WTC11 (cell line): ENCODE measurements around the gene AUP1. TPM values are rescaled to one million over a fixed set of nuclear protein-coding genes. Genes with fewer than 3 reads are reported as not detected.

Experiments used
- ATAC-seq: fragments of 200-7000 bp; cut with Tn5 transposase; 2 replicates; pipeline ENCODE4 v1.10.0; 2021; ENCODE audit warnings: mild to moderate bottlenecking, moderate library complexity
- CTCF ChIA-PET: fragments of 300-600 bp; sonication (Branson Sonifier 250); formaldehyde crosslinking; loops from one replicate; lab custom pipeline; 2021; ENCODE audit warnings: antibody characterized with exemption; lab: Charles Lee
- POLR2A ChIA-PET: fragments of 350-600 bp; sonication (Branson Sonifier 250); formaldehyde crosslinking; loops from one replicate; lab custom pipeline; 2021; ENCODE audit warnings: antibody characterized with exemption; lab: Charles Lee
- DNase-seq: peaks from one replicate; pipeline ENCODE4 v3.0.0; 2021; ENCODE audit warnings: low spot score
- H3K27ac Mint-ChIP-seq: 2 replicates; pipeline ENCODE4 v1.8.0; 2021; ENCODE audit warnings: mixed read lengths
- H3K27me3 Mint-ChIP-seq: 2 replicates; pipeline ENCODE4 v1.8.0; 2021; ENCODE audit warnings: low read depth, mild to moderate bottlenecking, moderate library complexity, mixed read lengths
- H3K36me3 Mint-ChIP-seq: 2 replicates; pipeline ENCODE4 v1.8.0; 2021; ENCODE audit warnings: mixed read lengths
- H3K4me1 Mint-ChIP-seq: 2 replicates; pipeline ENCODE4 v1.8.0; 2022; ENCODE audit warnings: mixed read lengths
- H3K4me3 Mint-ChIP-seq: 2 replicates; pipeline ENCODE4 v1.8.0; 2021; ENCODE audit warnings: mild to moderate bottlenecking, moderate library complexity, mixed read lengths
- H3K9me3 Mint-ChIP-seq: 2 replicates; pipeline ENCODE4 v1.8.0; 2021; ENCODE audit warnings: mixed read lengths
- EMX1 ChIP-seq: fragments of 250-450 bp; sonication (Bioruptor Pico); IDR thresholded peaks from 2 replicates; pipeline ENCODE4 v1.8.0; 2021; ENCODE audit warnings: mild to moderate bottlenecking
- FOXP1 ChIP-seq: sonication (generic); formaldehyde crosslinking; IDR thresholded peaks from 2 replicates; pipeline ENCODE4 v1.8.0; 2022; ENCODE audit warnings: missing genetic modification reagents, mild to moderate bottlenecking, moderate library complexity, borderline replicate concordance
- GABPB1 ChIP-seq: sonication (generic); formaldehyde crosslinking; IDR thresholded peaks from 2 replicates; pipeline ENCODE4 v1.8.1; 2023; ENCODE audit warnings: mild to moderate bottlenecking, missing genetic modification reagents
- HMGA2 ChIP-seq: fragments of 250-450 bp; sonication (Bioruptor Pico); IDR thresholded peaks from 2 replicates; pipeline ENCODE4 v1.4.0; 2021; ENCODE audit warnings: mild to moderate bottlenecking, moderate library complexity
- KAT7 ChIP-seq: sonication (generic); formaldehyde crosslinking; IDR thresholded peaks from 2 replicates; pipeline ENCODE4 v1.8.1; 2023; ENCODE audit warnings: missing genetic modification reagents, mild to moderate bottlenecking, borderline replicate concordance
- MYBL2 ChIP-seq: sonication (generic); formaldehyde crosslinking; IDR thresholded peaks from 2 replicates; pipeline ENCODE4 v1.8.1; 2023; ENCODE audit warnings: mild to moderate bottlenecking, moderate library complexity, missing genetic modification reagents
- NFE2L1 ChIP-seq: sonication (generic); formaldehyde crosslinking; IDR thresholded peaks from 2 replicates; pipeline ENCODE4 v1.8.1; 2023; ENCODE audit warnings: missing genetic modification reagents
- NR1H2 ChIP-seq: sonication (generic); formaldehyde crosslinking; IDR thresholded peaks from 2 replicates; pipeline ENCODE4 v1.9.0; 2021; ENCODE audit warnings: mild to moderate bottlenecking, moderate library complexity, missing genetic modification reagents
- RELA ChIP-seq: sonication (generic); formaldehyde crosslinking; IDR thresholded peaks from 2 replicates; pipeline ENCODE4 v1.8.1; 2022; ENCODE audit warnings: missing genetic modification reagents, mild to moderate bottlenecking, borderline replicate concordance
- SMAD3 ChIP-seq: sonication (generic); formaldehyde crosslinking; IDR thresholded peaks from 2 replicates; pipeline ENCODE4 v1.8.0; 2022; ENCODE audit warnings: missing genetic modification reagents, mild to moderate bottlenecking, borderline replicate concordance
- SOX15 ChIP-seq: fragments of 250-450 bp; sonication (Bioruptor Pico); IDR thresholded peaks from 2 replicates; pipeline ENCODE4 v1.9.0; 2021; ENCODE audit warnings: mild to moderate bottlenecking
- SP1 ChIP-seq: sonication (generic); formaldehyde crosslinking; conservative IDR thresholded peaks from 2 replicates; pipeline ENCODE4 v1.8.1; 2022; ENCODE audit warnings: missing genetic modification reagents
- TEAD4 ChIP-seq: sonication (generic); formaldehyde crosslinking; IDR thresholded peaks from 2 replicates; pipeline ENCODE4 v1.8.0; 2022; ENCODE audit warnings: mild to moderate bottlenecking, missing genetic modification reagents
- ZNF138 ChIP-seq: sonication (generic); formaldehyde crosslinking; conservative IDR thresholded peaks from 2 replicates; pipeline ENCODE4 v1.8.1; 2022; ENCODE audit warnings: mild to moderate bottlenecking, moderate library complexity, missing genetic modification reagents
- ZNF232 ChIP-seq: sonication (generic); formaldehyde crosslinking; IDR thresholded peaks from 2 replicates; pipeline ENCODE4 v1.8.0; 2022; ENCODE audit warnings: mild to moderate bottlenecking, missing genetic modification reagents
- ZNF263 ChIP-seq: sonication (generic); formaldehyde crosslinking; IDR thresholded peaks from 2 replicates; pipeline ENCODE4 v1.8.1; 2022; ENCODE audit warnings: low read depth, mild to moderate bottlenecking, moderate library complexity, missing genetic modification reagents
- ZNF416 ChIP-seq: fragments of 250-450 bp; sonication (Bioruptor Pico); IDR thresholded peaks from 2 replicates; pipeline ENCODE4 v1.9.0; 2021; ENCODE audit warnings: mild to moderate bottlenecking, inconsistent platforms
- ZNF423 ChIP-seq: fragments of 250-450 bp; sonication (Bioruptor Pico); IDR thresholded peaks from 2 replicates; pipeline ENCODE4 v2.1.2; 2022; ENCODE audit warnings: mild to moderate bottlenecking, moderate library complexity
- total RNA-seq: library from RNA; stranded (reverse); gene quantifications from 3 replicates; pipeline ENCODE4 v1.2.3, GENCODE V29; 2021
- TF ChIP-seq, protein P1 (sequence below): sonication (generic); formaldehyde crosslinking; IDR thresholded peaks from 2 replicates; pipeline ENCODE4 v1.8.1; 2023; ENCODE audit warnings: mild to moderate bottlenecking, missing genetic modification reagents
- TF ChIP-seq, protein P2 (sequence below): sonication (generic); formaldehyde crosslinking; IDR thresholded peaks from 2 replicates; pipeline ENCODE4 v1.8.1; 2022; ENCODE audit warnings: mild to moderate bottlenecking, missing genetic modification reagents, moderate library complexity, borderline replicate concordance
- TF ChIP-seq, protein P3 (sequence below): sonication (generic); formaldehyde crosslinking; IDR thresholded peaks from 2 replicates; pipeline ENCODE4 v1.8.0; 2022; ENCODE audit warnings: mild to moderate bottlenecking, missing genetic modification reagents
- TF ChIP-seq, protein P4 (sequence below): fragments of 250-450 bp; sonication (Bioruptor Pico); IDR thresholded peaks from 2 replicates; pipeline ENCODE4 v2.1.2; 2022; ENCODE audit warnings: mild to moderate bottlenecking, moderate library complexity

Gene AUP1
- total RNA-seq, 1 experiment from 2014 or later = 84.9 TPM

DNA sequence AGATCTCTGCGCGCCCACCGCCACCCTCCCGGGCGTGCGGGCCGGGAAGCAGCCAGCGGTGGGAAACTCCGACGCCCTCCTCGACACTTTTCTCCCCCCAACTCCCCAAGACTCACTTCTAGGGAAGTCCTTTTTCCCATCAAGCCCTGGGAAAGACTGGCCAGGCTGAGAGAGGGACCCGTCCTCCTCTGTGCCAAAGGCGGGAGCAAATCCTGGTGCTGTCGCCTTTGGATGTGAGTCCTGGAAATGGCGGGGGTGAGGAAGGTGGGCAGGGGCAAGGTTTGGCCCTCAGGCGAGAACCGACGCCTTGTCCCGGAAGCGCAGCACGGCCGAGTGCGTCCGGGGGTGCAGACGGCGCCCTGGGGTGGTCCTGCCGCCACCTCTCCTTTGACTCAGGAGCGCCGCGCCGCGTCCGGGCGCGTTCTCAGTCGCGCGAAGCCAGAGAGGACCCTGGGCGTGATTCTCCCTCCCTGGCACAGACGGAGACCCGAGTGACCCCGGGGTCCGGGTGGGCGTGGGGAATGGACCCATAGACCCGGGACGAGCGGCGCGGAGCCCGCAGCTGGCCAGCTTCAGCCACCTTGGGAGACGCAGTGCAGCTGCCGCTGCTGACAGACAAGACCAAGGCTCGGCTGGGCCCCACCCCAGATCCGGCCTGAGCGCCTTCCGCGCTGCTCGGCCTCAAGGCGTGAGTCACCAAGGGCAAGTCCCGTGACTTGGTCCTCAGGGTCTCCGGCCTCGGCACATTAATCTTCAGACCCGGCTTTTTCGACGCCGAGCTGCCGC lies 26.6 kb downstream of the AUP1 start (continued):
- no peak for TF ChIP-seq ZNF138 (CRISPR knock-in tag)
- no peak for TF ChIP-seq ZNF416 (CRISPR knock-in tag)
- TF ChIP-seq FOXP1 = 0 out of 2 replicates have a peak, but pooled peaks have one; percentile 38
- TF ChIP-seq SP1 (CRISPR knock-in tag) = no peak; the same call in none of the 2 replicates
- TF ChIP-seq ZNF232 (CRISPR knock-in tag) = no peak
- TF ChIP-seq MYBL2 (CRISPR knock-in tag) = no peak
- TF ChIP-seq SOX15 (CRISPR knock-in tag) = no peak
- no peak for TF ChIP-seq TEAD4 (CRISPR knock-in tag)
- no peak for TF ChIP-seq ZNF263 (CRISPR knock-in tag)
- TF ChIP-seq SMAD3 (CRISPR knock-in tag) = peak; percentile 62; the same call in 1 of the 2 replicates
- no peak for TF ChIP-seq HMGA2 (CRISPR knock-in tag)

DNA sequence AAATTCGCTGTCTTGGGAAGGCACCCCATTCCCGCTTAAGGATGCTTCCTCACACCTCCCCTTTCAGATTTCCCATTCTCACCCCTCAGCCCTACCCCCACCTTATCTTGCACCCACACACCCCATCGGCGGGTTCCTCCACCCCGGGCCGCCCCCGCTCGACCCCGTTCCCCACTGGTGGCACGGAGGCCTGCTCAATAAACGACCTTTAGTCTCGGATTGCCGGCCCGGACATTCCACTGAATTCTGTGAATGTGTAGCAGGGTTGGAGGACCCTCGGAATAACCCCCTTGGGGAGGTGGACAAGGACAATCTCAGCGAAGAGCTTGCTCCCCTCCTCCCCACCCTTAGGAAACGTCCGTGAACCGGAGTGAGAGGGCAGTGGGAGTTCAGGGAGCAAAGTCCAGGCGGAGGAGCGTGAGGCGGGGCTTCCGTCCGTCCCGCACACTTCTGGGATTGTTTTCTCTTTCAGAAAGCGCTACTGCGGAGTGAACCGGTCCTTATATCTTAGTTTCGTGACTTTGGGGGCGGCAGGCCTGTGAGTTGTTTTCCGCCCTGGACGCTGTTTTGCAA lies 27.3 kb downstream of the AUP1 start:
- POLR2A ChIA-PET = interaction anchor here (0.7 kb wide), 1 partner anchor 27 kb away, joined by 3 read pairs; no protein-coding TSS in a partner anchor
- ATAC-seq (no peak), DNase-seq (no peak)
- H3K4me3 Mint-ChIP-seq = peak overlapping the region; percentile 81
- H3K27ac Mint-ChIP-seq = no peak overlapping the region
- CTCF ChIA-PET = interaction anchor here (6.0 kb wide), 1 partner anchor 19 kb away, joined by 43 read pairs; the partner anchor contains the start of genes CCDC142 and TTC31
- H3K4me1 Mint-ChIP-seq = peaks cover 61% of the 10 kb centered on the region
- peaks cover 22% of the 10 kb centered on the region for H3K36me3 Mint-ChIP-seq
- no peaks in the 10 kb centered on the region for H3K9me3 Mint-ChIP-seq
- TF ChIP-seq GABPB1 (CRISPR knock-in tag) (peak; percentile 27; the same call in 1 of the 2 replicates), NFE2L1 (no peak)
- TF ChIP-seq, protein P1, sequence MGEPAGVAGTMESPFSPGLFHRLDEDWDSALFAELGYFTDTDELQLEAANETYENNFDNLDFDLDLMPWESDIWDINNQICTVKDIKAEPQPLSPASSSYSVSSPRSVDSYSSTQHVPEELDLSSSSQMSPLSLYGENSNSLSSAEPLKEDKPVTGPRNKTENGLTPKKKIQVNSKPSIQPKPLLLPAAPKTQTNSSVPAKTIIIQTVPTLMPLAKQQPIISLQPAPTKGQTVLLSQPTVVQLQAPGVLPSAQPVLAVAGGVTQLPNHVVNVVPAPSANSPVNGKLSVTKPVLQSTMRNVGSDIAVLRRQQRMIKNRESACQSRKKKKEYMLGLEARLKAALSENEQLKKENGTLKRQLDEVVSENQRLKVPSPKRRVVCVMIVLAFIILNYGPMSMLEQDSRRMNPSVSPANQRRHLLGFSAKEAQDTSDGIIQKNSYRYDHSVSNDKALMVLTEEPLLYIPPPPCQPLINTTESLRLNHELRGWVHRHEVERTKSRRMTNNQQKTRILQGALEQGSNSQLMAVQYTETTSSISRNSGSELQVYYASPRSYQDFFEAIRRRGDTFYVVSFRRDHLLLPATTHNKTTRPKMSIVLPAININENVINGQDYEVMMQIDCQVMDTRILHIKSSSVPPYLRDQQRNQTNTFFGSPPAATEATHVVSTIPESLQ (CRISPR knock-in tag) = no peak
- H3K27me3 Mint-ChIP-seq = peaks cover 93% of the 10 kb centered on the region

DNA sequence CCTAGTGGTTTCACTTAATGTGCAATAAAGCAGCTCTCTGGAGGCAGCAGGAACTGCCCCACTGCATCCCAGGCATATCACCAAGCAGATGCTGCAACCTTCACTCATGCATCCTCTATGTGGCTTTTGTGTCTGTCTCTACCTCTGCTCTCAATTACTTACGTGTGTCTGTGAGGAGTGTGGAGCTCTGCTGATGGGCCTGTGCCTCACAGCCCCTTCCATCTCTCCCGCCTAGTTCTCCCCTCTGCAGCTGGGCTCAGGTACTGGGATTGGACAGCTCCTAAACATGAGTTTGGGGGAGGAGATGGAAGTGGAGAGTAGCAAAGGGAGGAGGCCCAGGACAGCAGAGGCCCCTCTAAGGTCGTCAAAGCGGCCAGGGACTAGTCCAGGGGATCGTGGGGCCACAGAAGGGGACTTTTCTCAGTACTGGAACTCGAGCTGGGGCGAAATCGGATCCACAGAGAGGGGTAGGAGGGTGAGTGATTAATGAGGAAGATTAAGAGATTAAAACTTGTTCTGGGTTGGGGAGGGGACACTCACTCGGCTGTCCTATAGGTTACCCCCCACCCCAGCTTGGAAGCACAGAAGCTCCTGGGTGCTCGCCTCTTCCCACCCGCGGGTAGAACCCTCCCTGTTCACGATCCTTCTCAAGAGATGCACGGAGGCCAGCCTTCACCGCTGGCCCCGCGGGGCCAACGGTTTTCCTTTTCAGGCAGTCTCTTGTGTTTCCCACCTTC lies 28.0 kb downstream of the AUP1 start:
- H3K4me3 Mint-ChIP-seq = peak overlapping the region; percentile 81
- H3K4me1 Mint-ChIP-seq = peaks cover 55% of the 10 kb centered on the region
- no peak for DNase-seq
- peaks cover 19% of the 10 kb centered on the region for H3K36me3 Mint-ChIP-seq
- CTCF ChIA-PET = interaction anchor here (0.7 to 6.0 kb wide), 5 partner anchors 9 to 86 kb away, joined by 3 to 43 read pairs (median 6); partner anchors contain the start of genes AUP1, CCDC142, HTRA2 and TTC31
- no peak for ATAC-seq
- POLR2A ChIA-PET = interaction anchor here (0.6 to 0.8 kb wide), 2 partner anchors 10 to 44 kb away, joined by 3 to 5 read pairs; partner anchors contain the start of gene WBP1
- no peaks in the 10 kb centered on the region for H3K9me3 Mint-ChIP-seq
- no peak overlapping the region for H3K27ac Mint-ChIP-seq
- peaks cover 96% of the 10 kb centered on the region for H3K27me3 Mint-ChIP-seq
- TF ChIP-seq, protein P2, sequence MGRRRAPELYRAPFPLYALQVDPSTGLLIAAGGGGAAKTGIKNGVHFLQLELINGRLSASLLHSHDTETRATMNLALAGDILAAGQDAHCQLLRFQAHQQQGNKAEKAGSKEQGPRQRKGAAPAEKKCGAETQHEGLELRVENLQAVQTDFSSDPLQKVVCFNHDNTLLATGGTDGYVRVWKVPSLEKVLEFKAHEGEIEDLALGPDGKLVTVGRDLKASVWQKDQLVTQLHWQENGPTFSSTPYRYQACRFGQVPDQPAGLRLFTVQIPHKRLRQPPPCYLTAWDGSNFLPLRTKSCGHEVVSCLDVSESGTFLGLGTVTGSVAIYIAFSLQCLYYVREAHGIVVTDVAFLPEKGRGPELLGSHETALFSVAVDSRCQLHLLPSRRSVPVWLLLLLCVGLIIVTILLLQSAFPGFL = no peak
- TF ChIP-seq ZNF423 (CRISPR knock-in tag) (no peak), RELA (CRISPR knock-in tag) (no peak), NR1H2 (no peak), ZNF263 (CRISPR knock-in tag) (no peak), KAT7 (CRISPR knock-in tag) (no peak), ZNF138 (CRISPR knock-in tag) (no peak), EMX1 (CRISPR knock-in tag) (no peak)
- TF ChIP-seq, protein P3, sequence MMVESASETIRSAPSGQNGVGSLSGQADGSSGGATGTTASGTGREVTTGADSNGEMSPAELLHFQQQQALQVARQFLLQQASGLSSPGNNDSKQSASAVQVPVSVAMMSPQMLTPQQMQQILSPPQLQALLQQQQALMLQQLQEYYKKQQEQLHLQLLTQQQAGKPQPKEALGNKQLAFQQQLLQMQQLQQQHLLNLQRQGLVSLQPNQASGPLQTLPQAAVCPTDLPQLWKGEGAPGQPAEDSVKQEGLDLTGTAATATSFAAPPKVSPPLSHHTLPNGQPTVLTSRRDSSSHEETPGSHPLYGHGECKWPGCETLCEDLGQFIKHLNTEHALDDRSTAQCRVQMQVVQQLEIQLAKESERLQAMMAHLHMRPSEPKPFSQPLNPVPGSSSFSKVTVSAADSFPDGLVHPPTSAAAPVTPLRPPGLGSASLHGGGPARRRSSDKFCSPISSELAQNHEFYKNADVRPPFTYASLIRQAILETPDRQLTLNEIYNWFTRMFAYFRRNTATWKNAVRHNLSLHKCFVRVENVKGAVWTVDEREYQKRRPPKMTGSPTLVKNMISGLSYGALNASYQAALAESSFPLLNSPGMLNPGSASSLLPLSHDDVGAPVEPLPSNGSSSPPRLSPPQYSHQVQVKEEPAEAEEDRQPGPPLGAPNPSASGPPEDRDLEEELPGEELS (CRISPR knock-in tag) = no peak
- TF ChIP-seq, protein P4, sequence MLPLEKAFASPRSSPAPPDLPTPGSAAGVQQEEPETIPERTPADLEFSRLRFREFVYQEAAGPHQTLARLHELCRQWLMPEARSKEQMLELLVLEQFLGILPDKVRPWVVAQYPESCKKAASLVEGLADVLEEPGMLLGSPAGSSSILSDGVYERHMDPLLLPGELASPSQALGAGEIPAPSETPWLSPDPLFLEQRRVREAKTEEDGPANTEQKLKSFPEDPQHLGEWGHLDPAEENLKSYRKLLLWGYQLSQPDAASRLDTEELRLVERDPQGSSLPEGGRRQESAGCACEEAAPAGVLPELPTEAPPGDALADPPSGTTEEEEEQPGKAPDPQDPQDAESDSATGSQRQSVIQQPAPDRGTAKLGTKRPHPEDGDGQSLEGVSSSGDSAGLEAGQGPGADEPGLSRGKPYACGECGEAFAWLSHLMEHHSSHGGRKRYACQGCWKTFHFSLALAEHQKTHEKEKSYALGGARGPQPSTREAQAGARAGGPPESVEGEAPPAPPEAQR (CRISPR knock-in tag) = no peak
